GM19025 (cell line): Measurements from ENCODE around the gene SLAIN2.

Experiments
- ATAC-seq: cut with Tn5 transposase; IDR thresholded peaks from one replicate; pipeline ENCODE4 v1.9.1; 2021; ENCODE audit warnings: mild to moderate bottlenecking, low read depth, moderate library complexity; ENCODE audit not compliant: unreplicated experiment

SLAIN2 gene

GRCh38 chr4:48333587-48333986 lies 7.7 kb upstream of the SLAIN2 start:
- ATAC-seq, result no peak

- ATAC-seq, result no peak
These were observed 7.1 kb upstream of the SLAIN2 start for GRCh38 chr4:48334236-48334635.

- ATAC-seq, result no peak
These were observed 6.4 kb upstream of the SLAIN2 start for GRCh38 chr4:48334900-48335384.

- ATAC-seq, result no peak
These were observed 5.0 kb upstream of the SLAIN2 start for GRCh38 chr4:48336146-48336870.

- ATAC-seq, result no peak
These were observed 3.6 kb upstream of the SLAIN2 start for GRCh38 chr4:48337731-48338130.

- no peak for ATAC-seq
These were observed 1.7 kb upstream of the SLAIN2 start for GRCh38 chr4:48339642-48340041.

GRCh38 chr4:48340276-48340964 lies 909 bp upstream of the SLAIN2 start:
- peak; percentile 0 for ATAC-seq

GRCh38 chr4:48341776-48342605 lies 662 bp downstream of the SLAIN2 start:
- ATAC-seq, result peak; percentile 16

- no peak for ATAC-seq
These were observed 1.2 kb downstream of the SLAIN2 start for GRCh38 chr4:48342606-48342880.

- ATAC-seq, result no peak
These were observed 1.7 kb downstream of the SLAIN2 start for GRCh38 chr4:48343035-48343434.

GRCh38 chr4:48343551-48343950 lies 2.2 kb downstream of the SLAIN2 start:
- ATAC-seq, result no peak

- ATAC-seq, result no peak
These were observed 4.2 kb downstream of the SLAIN2 start for GRCh38 chr4:48345542-48345941.

GRCh38 chr4:48346594-48346993 lies 5.3 kb downstream of the SLAIN2 start:
- ATAC-seq, result no peak

GRCh38 chr4:48347282-48347921 lies 6.1 kb downstream of the SLAIN2 start:
- ATAC-seq, result no peak

GRCh38 chr4:48350871-48351270 lies 9.5 kb downstream of the SLAIN2 start:
- ATAC-seq, result no peak

GRCh38 chr4:48352793-48353192 lies 11.5 kb downstream of the SLAIN2 start:
- ATAC-seq, result no peak

- no peak for ATAC-seq
These were observed 15.0 kb downstream of the SLAIN2 start for GRCh38 chr4:48356355-48356754.

GRCh38 chr4:48360285-48361011 lies 19.1 kb downstream of the SLAIN2 start:
- ATAC-seq, result no peak

- ATAC-seq, result no peak
These were observed 19.7 kb downstream of the SLAIN2 start for GRCh38 chr4:48361012-48361400.

GRCh38 chr4:48366611-48367010 lies 25.3 kb downstream of the SLAIN2 start:
- ATAC-seq, result no peak
